Subcutaneous abdominal adipose tissue (tissue), 5 donors: ENCODE results near the gene SMAD3.

Experiments used
- H3K27ac ChIP-seq: one replicate; pipeline ENCODE4 v1.7.0; 2013; ENCODE audit warnings: low read depth, mild to moderate bottlenecking, inconsistent platforms, low read length, moderate library complexity
- H3K27me3 ChIP-seq, 5 donors: one replicate each; pipeline ENCODE4 v1.7.0; 2013; ENCODE audit warnings: low read length in 5 of 5, inconsistent platforms in 1 of 5; ENCODE audit not compliant: control insufficient read depth in 5 of 5, insufficient read depth in 4 of 5
- H3K36me3 ChIP-seq, 5 donors: one replicate each; pipeline ENCODE4 v1.7.0; 2013; ENCODE audit warnings: low read length in 5 of 5; ENCODE audit not compliant: control insufficient read depth in 5 of 5, insufficient read depth in 5 of 5
- H3K4me1 ChIP-seq, 5 donors: one replicate each; pipeline ENCODE4 v1.7.0; 2013; ENCODE audit warnings: low read length in 5 of 5, mild to moderate bottlenecking in 3 of 5, moderate library complexity in 1 of 5; ENCODE audit not compliant: control insufficient read depth in 5 of 5, insufficient read depth in 5 of 5
- H3K4me3 ChIP-seq, 5 donors: one replicate each; pipeline ENCODE4 v1.7.0; 2013; ENCODE audit warnings: low read length in 5 of 5, low read depth in 1 of 5
- H3K9ac ChIP-seq, 5 donors: one replicate each; pipeline ENCODE4 v1.7.0; 2013; ENCODE audit warnings: low read length in 5 of 5, mild to moderate bottlenecking in 4 of 5, moderate library complexity in 3 of 5
- H3K9me3 ChIP-seq, 5 donors: one replicate each; pipeline ENCODE4 v1.7.0; 2013; ENCODE audit warnings: low read length in 5 of 5; ENCODE audit not compliant: control insufficient read depth in 5 of 5
- donor health status: healthy.
- donor health status: healthy.
- donor health status: healthy.
- donor health status: healthy.
- donor health status: healthy.

The SMAD3 gene

GRCh38 chr15:67079361-67079760 is 14.0 kb downstream of the SMAD3 start:
- H3K4me1 ChIP-seq: peaks cover 23 to 77% (median 69%) of the 10 kb centered on the region in 5 donors

GRCh38 chr15:67080118-67080899 is 14.9 kb downstream of the SMAD3 start:
- Histone ChIP-seq H3K27ac (peak overlapping the region; percentile 80), H3K9ac (peak overlapping the region in 2 of 5 donors; percentile 4 to 79), H3K4me1 (peaks cover 23 to 77% (median 64%) of the 10 kb centered on the region in 5 donors), H3K9me3 (no peaks in the 10 kb centered on the region), H3K27me3 (no peaks in the 10 kb centered on the region), H3K36me3 (no peaks in the 10 kb centered on the region), H3K4me3 (peak overlapping the region in 3 of 5 donors; percentile 7 to 26 (median 17))

More at GRCh38 chr15:67079361-67079760, 14.0 kb downstream of the SMAD3 start:
- peak overlapping the region; percentile 80 for H3K27ac ChIP-seq
- H3K36me3 ChIP-seq: no peaks in the 10 kb centered on the region
- no peak overlapping the region for H3K4me3 ChIP-seq
- H3K9me3 ChIP-seq: no peaks in the 10 kb centered on the region
- no peak overlapping the region for H3K9ac ChIP-seq
- no peaks in the 10 kb centered on the region for H3K27me3 ChIP-seq

GRCh38 chr15:67080900-67081431 is 15.6 kb downstream of the SMAD3 start:
- peaks cover 25 to 81% (median 69%) of the 10 kb centered on the region in 5 donors for H3K4me1 ChIP-seq
- H3K27ac ChIP-seq: peak overlapping the region; percentile 80
- peak overlapping the region in 2 of 5 donors; percentile 15 to 79 for H3K9ac ChIP-seq
- no peaks in the 10 kb centered on the region for H3K36me3 ChIP-seq
- peak overlapping the region in 3 of 5 donors; percentile 7 to 17 (median 17) for H3K4me3 ChIP-seq
- no peaks in the 10 kb centered on the region for H3K27me3 ChIP-seq
- no peaks in the 10 kb centered on the region for H3K9me3 ChIP-seq

- Histone ChIP-seq H3K9ac (no peak overlapping the region), H3K27ac (peak overlapping the region; percentile 80), H3K9me3 (no peaks in the 10 kb centered on the region), H3K27me3 (no peaks in the 10 kb centered on the region), H3K4me1 (peaks cover 25 to 79% (median 66%) of the 10 kb centered on the region in 5 donors), H3K4me3 (no peak overlapping the region), H3K36me3 (peaks cover 0 to 4% (median 0%) of the 10 kb centered on the region in 5 donors)
Observed at GRCh38 chr15:67082007-67082536, 16.7 kb downstream of the SMAD3 start.

- peaks cover 0 to 4% (median 0%) of the 10 kb centered on the region in 5 donors for H3K36me3 ChIP-seq
- no peak overlapping the region for H3K9ac ChIP-seq
- no peak overlapping the region for H3K4me3 ChIP-seq
- no peaks in the 10 kb centered on the region for H3K9me3 ChIP-seq
- H3K4me1 ChIP-seq: peaks cover 23 to 77% (median 59%) of the 10 kb centered on the region in 5 donors
- H3K27ac ChIP-seq: no peak overlapping the region
- H3K27me3 ChIP-seq: no peaks in the 10 kb centered on the region
Observed at GRCh38 chr15:67083135-67083762, 17.8 kb downstream of the SMAD3 start.

- no peaks in the 10 kb centered on the region for H3K27me3 ChIP-seq
- no peak overlapping the region for H3K4me3 ChIP-seq
- no peak overlapping the region for H3K27ac ChIP-seq
- peak overlapping the region in 1 of 5 donors; percentile 48 for H3K9ac ChIP-seq
- H3K9me3 ChIP-seq: no peaks in the 10 kb centered on the region
- H3K36me3 ChIP-seq: peaks cover 0 to 4% (median 0%) of the 10 kb centered on the region in 5 donors
- H3K4me1 ChIP-seq: peaks cover 27 to 84% (median 68%) of the 10 kb centered on the region in 5 donors
Observed at GRCh38 chr15:67084561-67084960, 19.2 kb downstream of the SMAD3 start.

- Histone ChIP-seq H3K9me3 (no peaks in the 10 kb centered on the region), H3K4me1 (peaks cover 23 to 84% (median 68%) of the 10 kb centered on the region in 5 donors), H3K27me3 (no peaks in the 10 kb centered on the region), H3K9ac (no peak overlapping the region), H3K27ac (no peak overlapping the region), H3K4me3 (no peak overlapping the region), H3K36me3 (peaks cover 0 to 4% (median 0%) of the 10 kb centered on the region in 5 donors)
Observed at GRCh38 chr15:67085237-67085817, 19.9 kb downstream of the SMAD3 start.

GRCh38 chr15:67085818-67086636 is 20.6 kb downstream of the SMAD3 start:
- Histone ChIP-seq H3K36me3 (peaks cover 0 to 4% (median 0%) of the 10 kb centered on the region in 5 donors), H3K27me3 (no peaks in the 10 kb centered on the region), H3K4me1 (peaks cover 16 to 84% (median 68%) of the 10 kb centered on the region in 5 donors), H3K4me3 (no peak overlapping the region), H3K9me3 (no peaks in the 10 kb centered on the region), H3K9ac (no peak overlapping the region), H3K27ac (no peak overlapping the region)

- no peak overlapping the region for H3K4me3 ChIP-seq
- H3K4me1 ChIP-seq: peaks cover 11 to 82% (median 66%) of the 10 kb centered on the region in 5 donors
- no peak overlapping the region for H3K27ac ChIP-seq
Observed at GRCh38 chr15:67086637-67086914, 21.2 kb downstream of the SMAD3 start.

More at GRCh38 chr15:67086637-67086914, 21.2 kb downstream of the SMAD3 start:
- Histone ChIP-seq H3K27me3 (no peaks in the 10 kb centered on the region), H3K9me3 (no peaks in the 10 kb centered on the region), H3K9ac (no peak overlapping the region), H3K36me3 (peaks cover 0 to 4% (median 0%) of the 10 kb centered on the region in 5 donors)
